ENCODE data around the gene ZNF532. TPM values are rescaled to one million over a fixed set of nuclear protein-coding genes. Genes with fewer than 3 reads are reported as not detected.

Gene ZNF532
- total and polyA plus RNA-seq, 11 donors = 16.0 to 84.4 (median 69.9) TPM

DNA sequence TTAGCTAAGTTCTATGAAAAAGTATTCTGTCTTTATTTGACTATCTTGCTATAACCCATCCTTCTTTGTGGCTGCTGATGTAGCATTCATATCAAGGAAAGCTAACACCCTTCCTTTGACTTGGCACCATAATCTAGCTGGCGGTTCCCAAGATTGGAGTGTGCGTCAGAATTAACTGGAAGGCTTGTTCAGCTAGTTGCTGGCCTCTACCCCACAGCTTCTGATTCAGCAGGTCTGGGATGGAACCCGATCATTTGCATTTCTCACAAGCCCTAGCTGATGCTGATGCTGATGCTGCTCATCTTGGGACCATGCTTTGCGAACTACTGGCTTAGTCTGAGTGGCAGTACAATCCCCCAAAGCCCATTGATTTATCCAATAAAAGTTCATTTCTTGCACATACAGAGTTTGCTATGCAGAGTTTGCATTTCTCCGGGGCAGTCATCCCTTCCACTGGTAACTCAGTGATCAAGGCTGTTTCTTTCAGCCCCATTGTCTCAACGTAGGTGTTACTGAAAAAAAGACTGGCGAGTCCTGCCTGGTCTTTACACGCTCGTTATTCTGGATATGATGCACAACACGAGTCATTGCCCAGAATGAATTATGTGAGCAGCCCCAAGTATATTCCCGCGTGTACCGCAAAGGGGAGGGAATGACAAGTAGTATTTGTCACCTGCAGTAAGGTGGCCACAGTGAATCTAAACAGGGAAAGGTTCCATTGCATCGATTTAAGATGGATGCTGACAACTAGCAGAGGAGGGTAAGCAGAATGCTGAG lies 96.5 kb downstream of the ZNF532 start:
- Histone ChIP-seq H3K27me3 (no peaks in the 10 kb centered on the region), H3K36me3 (peaks cover 0 to 51% (median 14%) of the 10 kb centered on the region in 9 donors), H3K27ac (peak overlapping the region in 4 of 12 donors; percentile 7 to 62 (median 14)), H3K9me3 (no peaks in the 10 kb centered on the region), H3K4me3 (no peak overlapping the region), H3K4me1 (peaks cover 0 to 29% (median 21%) of the 10 kb centered on the region in 12 donors)
- TF ChIP-seq POLR2A (IDR thresholded peaks at IDR 0.05) (no peak), CTCF (IDR thresholded peaks at IDR 0.05) (no peak)
- intact Hi-C loops (cut with DNase I) = no loop called here
- peak in 1 of 5 donors; percentile 70 for DNase-seq
- 87 to 93% (median 89%) methylated on average over 14 of the region's 14 CpGs for WGBS, 4 donors
- peak; percentile 60 to 90 (median 80) for ATAC-seq

DNA sequence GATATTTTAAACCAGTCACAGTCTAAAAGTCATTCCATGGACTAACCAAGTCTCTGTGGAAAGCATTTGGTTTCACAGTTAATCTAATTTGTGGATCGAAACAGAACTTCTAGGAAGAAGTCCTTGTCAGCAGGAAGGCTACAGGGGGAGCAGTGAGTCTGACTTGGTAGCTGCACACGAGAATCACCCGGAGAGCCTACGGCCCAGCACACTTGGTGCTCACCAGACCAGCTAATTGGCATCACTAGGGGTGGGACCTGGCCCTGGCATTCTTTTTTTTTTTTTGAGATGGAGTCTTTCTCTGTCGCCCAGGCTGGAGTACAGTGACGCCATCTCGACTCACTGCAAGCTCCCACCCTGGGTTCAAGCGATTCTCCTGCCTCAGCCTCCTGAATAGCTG lies 97.7 kb downstream of the ZNF532 start:
- Histone ChIP-seq H3K9me3 (no peaks in the 10 kb centered on the region), H3K4me1 (peaks cover 0 to 41% (median 32%) of the 10 kb centered on the region in 12 donors), H3K27ac (no peak overlapping the region), H3K36me3 (peaks cover 0 to 54% (median 14%) of the 10 kb centered on the region in 9 donors), H3K4me3 (no peak overlapping the region), H3K27me3 (no peaks in the 10 kb centered on the region)
- WGBS, 4 donors = 95 to 97% (median 97%) methylated on average over 8 of the region's 8 CpGs
- intact Hi-C loops (cut with DNase I) = no loop called here
- no peak for TF ChIP-seq CTCF (IDR thresholded peaks at IDR 0.05)
- TF ChIP-seq POLR2A (IDR thresholded peaks at IDR 0.05) = no peak
- ATAC-seq (no peak), DNase-seq (no peak)

DNA sequence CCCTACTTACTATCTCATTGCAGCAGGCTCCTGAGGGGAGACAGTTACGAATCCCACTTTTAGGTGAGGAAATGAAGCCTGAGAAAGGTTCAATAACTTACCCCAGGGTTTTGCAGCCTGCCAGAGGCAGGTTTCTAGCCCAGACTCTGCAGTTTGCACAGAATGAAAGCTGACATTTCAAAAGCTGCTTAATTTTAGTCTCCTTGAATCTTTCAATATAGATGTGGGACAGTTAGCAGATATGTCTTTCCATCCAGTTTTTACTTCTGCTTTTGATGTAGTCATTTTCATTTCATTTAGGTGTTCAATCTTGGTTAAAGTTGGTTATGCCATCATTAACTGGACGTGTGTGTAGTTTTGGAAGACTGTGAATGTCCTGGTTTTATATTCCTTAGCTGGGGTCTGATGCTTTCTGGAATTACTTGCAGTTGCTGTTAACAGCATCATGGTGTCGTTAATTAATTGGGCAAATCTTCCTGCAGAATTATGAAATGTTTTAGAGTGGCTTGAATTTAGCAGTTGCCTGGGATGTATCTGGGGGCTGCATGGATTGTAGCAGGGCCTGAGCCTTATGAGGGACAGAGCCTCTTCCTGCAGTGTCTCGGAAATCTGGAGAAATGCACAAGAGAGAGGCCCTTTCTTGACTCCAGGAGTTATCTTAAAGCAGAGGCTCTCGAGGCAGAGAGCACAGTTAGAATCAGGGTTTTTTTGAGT lies 100.8 kb downstream of the ZNF532 start:
- H3K36me3 ChIP-seq = peaks cover 0 to 57% (median 7%) of the 10 kb centered on the region in 9 donors
- H3K9me3 ChIP-seq = no peaks in the 10 kb centered on the region
- no peak for TF ChIP-seq POLR2A (IDR thresholded peaks at IDR 0.05)
- TF ChIP-seq CTCF (IDR thresholded peaks at IDR 0.05) = no peak
- H3K4me3 ChIP-seq = no peak overlapping the region
- DNase-seq (no peak), ATAC-seq (no peak)
- intact Hi-C loops (cut with DNase I) = loop anchor here in 1 of 10 donors (2.0 kb wide), 1 partner anchor 25 kb away; no protein-coding TSS in a partner anchor
- H3K27me3 ChIP-seq = no peaks in the 10 kb centered on the region
- WGBS, 4 donors = 45 to 56% (median 54%) methylated on average over 5 of the region's 5 CpGs
- H3K27ac ChIP-seq = peak overlapping the region in 9 of 12 donors; percentile 7 to 69 (median 26)
- H3K4me1 ChIP-seq = peaks cover 0 to 50% (median 43%) of the 10 kb centered on the region in 12 donors

Measured in heart left ventricle (tissue), 16 donors.